KG1 (cell line): ENCODE data around the gene ZNF493.

Source experiments
- DNase-seq: peaks from one replicate; lab custom pipeline; 2025; lab: John Stamatoyannopoulos, UW

The ZNF493 gene

GRCh38 chr19:21396893-21397572, at the start of gene ZNF493:
Gene ZNF493, plus strand, starts transcription at chr19:21397133. Its CDS starts 105 bp downstream, at chr19:21397238.
- DNase-seq: peak; percentile 95

DNA sequence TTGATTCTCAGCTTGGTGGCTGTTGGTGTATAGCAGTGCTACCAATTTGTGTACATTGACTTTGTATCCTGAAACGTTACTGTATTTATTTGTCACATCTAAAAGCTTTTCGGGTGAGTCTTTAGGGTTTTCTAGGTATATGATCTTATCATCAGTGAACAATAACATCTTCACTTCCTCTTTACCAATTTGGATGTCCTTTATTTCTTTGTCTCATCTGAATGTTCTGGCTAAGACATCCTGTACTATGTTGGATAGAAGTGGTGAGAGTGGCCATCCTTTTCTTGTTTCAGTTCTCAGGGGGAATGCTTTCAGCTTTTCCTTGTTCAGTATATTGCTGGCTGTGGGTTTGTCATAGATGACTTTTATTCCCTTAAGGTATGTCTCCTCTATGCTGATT, 44.1 kb upstream of the ZNF493 start:
- no peak for DNase-seq

GRCh38 chr19:21358768-21359451, 38.0 kb upstream of the ZNF493 start, which contains the start of gene ZNF738:
Gene ZNF738, plus strand, starts transcription at chr19:21359000. Its CDS starts 141 bp downstream, at chr19:21359141.
- peak; percentile 64 for DNase-seq

DNA sequence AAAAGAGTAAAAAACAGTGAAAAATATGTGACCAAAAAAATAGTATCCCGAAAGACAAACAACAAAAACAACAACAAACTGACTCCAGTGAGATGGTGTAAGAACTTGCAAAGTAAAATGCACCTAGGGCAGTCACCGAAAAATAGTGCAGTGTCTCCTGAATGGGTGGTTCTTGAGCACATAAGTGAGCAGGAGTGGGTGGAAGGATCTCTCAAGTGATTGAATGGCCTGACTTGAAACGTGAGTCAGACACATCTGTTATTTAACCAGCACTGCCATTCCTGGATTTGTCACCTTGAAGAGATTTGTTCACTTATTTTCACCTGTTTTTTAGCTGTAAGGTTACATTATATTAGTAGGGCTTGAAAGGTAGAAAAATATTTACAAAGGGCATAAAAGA, 34.6 kb upstream of the ZNF493 start:
- DNase-seq: no peak

DNA sequence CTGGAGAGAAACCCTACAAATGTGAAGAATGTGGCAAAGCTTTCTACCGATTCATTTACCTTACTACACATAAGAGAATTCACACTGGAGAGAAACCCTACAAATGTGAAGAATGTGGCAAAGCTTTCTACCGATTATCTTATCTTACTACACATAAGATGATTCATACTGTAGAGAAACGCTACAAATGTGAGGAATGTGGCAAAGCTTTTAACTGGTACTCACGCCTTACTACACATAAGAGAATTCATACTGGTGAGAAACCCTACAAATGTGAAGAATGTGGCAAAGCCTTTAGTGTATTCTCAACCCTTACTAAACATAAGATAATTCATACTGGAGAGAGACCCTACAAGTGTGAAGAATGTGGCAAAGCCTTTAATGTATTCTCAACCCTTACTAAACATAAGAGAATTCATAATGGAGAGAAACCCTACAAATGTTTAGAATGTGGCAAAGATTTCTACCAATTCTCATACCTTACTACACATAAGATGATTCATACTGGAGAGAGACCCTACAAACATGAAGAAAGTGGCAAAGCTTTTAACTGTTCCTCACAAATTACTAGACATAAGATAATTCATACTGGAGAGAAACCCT, 12.9 kb upstream of the ZNF493 start:
- DNase-seq: no peak

GRCh38 chr19:21396121-21396520, 812 bp upstream of the ZNF493 start:
- DNase-seq: no peak

DNA sequence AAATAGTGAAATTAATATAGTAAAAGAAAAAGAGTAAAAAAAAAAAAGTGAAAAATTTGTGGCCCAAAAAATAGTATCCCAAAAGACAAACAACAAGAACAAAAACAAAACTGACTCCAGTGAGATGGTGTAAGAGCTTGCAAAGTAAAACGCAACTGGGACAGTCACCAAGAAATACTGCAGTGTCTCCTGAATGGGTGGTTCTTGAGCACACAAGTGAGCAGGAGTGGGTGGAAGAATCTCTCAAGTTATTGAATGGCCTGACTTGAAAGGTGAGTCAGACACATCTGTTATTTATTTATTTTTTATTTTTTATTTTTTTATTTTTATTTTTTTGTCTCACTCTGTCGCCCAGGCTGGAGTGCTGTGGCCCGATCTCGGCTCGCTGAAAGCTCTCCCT, 1.9 kb downstream of the ZNF493 start:
- no peak for DNase-seq

DNA sequence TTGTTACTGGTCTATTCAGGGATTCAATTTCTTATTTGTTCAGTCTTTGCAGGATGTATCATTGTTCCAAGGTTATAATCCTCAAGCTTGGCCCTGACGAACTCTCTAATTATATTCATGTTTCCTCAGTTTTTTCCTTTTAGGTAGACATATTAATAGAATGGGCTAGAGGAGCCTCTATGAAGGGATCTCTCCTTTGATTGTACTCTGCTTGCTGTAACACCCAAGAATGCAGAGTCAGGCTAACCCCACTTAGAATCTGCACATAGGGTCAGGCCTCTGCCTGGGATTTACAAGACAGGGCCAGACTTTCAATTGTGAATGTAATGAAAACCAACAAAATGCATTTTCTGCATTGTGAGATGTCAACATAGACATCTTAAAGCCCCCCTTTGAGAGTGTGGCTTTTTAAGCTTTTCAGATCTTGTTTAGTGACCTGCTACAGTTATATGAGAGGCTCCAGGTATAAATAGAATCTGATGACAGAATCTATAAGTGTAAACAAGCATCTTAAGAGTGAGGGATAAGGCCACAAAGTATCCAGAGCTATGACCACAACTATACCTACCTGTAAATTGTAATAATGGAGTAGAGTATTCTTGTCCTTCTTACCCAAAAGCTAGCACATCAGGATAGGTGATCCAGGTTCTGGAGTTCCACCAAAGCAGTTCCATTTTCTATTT, 5.5 kb downstream of the ZNF493 start:
- DNase-seq: no peak

GRCh38 chr19:21410166-21410565, 13.2 kb downstream of the ZNF493 start:
- no peak for DNase-seq

DNA sequence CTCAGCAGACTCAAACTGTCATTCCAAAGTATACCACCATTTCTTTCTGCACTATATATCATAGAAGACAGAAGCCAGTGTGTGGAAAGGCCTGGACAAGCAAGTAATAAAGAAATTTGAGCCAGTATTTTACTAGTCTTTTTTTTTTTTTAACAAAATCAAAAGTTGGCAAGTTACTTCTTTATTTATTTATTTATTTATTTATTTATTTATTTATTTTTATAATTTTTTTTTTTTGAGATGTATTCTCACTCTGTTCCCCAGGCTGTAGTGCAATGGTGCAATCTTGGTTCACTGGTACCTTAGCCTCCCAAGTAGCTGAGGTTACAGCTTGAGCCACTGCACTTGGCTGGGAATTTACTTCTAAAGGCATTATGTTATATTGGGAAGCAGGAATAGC, 25.3 kb downstream of the ZNF493 start:
- no peak for DNase-seq

GRCh38 chr19:21423057-21424041, 26.4 kb downstream of the ZNF493 start:
- DNase-seq: no peak

- no peak for DNase-seq
These were observed 33.7 kb downstream of the ZNF493 start for GRCh38 chr19:21430675-21431074.

DNA sequence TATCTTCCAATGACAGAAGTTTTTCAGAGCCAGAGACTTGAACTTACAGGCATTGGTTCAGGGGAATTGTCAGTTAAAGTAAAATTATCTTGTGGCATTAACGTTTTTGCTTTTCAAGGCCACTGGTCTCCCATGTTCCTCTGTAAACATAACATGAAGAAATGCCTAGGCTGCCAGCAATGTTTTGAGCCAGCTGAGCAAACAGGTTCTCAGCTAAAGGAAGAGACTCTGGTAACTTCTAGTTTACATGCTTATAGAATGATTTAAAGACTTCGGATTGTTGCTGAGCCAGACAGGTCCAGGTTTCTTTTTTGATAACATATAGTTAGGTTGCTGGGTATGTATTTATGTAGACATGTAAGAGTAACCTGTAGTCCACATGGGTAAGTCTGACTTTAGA, 35.7 kb downstream of the ZNF493 start:
- no peak for DNase-seq

GRCh38 chr19:21434516-21434915, 37.6 kb downstream of the ZNF493 start:
- DNase-seq: no peak

DNA sequence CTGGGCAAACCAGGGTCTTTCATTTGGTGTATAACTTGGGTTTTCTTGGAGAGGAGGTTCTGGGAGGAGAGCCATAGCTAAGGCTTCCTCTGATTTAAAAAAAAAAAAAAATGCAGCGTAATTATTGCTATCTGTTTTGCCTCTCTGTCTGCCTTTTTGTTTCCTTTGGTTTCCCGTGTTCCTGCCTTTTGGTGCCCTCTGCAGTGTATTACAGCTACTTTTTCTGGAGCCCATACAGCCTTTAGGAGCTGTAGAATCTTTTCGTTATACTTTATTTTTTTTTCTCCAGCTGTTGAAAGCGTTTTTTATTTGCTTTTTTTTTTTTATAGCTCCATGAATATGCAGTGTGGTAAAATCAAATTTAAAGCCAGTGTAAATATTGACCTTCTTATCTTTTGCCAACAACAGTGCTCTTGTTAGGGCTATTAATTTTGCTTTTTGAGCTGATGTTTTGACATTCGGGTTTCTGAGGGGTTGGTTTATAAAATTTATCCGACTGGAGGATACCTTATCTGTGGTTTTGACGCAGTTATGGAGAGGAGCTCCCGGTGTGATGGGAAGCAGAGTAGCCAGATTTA, 38.1 kb downstream of the ZNF493 start:
- no peak for DNase-seq

GRCh38 chr19:21439201-21439751, 42.3 kb downstream of the ZNF493 start:
- no peak for DNase-seq

DNA sequence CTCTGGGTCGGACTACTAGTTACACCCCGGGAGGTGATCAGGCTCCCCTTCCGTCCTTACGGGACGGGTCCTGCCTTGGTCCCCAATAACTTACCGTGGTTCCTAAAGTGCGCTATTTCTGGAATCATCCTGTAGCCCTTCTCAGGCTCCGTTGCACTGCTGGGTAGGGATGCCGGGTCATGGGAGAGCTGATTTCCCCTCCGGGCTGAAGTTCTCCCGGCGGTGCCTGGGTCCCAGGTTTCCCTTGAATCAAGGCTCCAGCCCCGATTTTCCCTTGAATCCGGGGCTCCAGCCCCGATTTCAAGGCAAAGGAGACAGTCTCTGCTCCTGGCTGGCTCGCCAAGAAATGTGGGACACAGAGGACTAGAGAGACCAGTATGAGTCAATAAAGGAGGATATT, 43.4 kb downstream of the ZNF493 start:
- DNase-seq: no peak

DNA sequence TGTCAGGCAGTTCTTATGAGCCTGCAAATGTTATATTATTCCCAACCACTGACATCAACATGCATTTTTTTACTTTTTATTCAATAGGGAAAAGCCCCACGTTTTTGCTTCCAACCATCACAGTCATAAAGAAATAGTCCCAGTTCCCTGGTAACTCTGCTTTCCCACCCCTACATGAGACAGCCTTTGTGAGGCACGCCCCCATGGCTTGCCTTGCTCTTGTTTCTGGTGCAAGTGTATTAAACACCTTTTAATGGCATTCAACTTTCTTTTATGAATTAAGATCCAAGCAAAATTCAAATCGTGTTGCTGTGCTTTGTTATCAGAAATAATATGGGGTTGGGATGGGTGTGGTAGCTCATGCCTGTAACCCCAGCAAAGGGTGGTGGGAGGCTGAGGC, 54.3 kb downstream of the ZNF493 start:
- no peak for DNase-seq

DNA sequence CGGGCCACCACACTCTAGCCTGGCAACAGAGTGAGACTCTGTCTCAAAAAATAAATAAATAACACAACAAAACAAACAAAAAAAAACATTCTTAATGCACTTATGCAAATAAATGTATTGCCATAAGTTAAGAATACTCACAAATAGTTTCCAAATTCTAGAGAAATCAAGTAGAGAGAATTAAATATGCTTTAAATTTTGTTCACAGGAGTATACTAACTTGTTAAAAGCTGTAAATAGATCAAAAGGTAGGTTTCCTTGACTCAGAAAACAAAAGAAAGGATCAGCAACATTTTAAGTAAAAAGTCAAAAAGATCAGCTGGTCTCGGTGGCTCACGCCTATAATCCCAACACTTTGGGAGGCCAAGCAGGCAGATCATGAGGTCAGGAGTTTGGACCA, 58.0 kb downstream of the ZNF493 start:
- DNase-seq: no peak

DNA sequence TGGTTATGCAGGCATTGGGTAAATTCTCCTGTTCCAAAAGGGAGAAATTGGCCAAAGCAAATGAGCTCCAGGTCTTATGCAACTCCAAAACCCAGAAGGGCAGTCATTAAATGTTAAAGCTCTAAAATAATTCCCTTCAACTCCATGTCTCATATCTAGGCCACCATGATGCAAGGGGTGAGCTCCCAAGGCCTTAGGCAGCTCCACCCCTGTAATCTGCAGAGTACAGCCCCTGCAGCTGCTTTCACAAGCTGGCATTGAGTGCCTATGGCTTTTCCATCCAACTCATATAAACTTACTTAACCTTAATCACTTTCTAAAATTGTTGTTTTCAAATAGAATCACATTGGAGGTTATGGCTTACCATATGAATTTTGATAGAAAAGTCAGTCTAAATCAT, 63.8 kb downstream of the ZNF493 start:
- DNase-seq: no peak

GRCh38 chr19:21462540-21462939, 65.6 kb downstream of the ZNF493 start:
- no peak for DNase-seq
